HG02610 (cell line): ENCODE results near the gene TBC1D9B.
"Not testable (repeated sequence)": the region's sequence is repeated elsewhere in the genome, so short reads cannot be mapped to it uniquely, and the experiment has no call there.

Experiments
- ATAC-seq: cut with Tn5 transposase; IDR thresholded peaks from one replicate; pipeline ENCODE4 v1.9.1; 2021; ENCODE audit warnings: mild to moderate bottlenecking, moderate library complexity; ENCODE audit not compliant: unreplicated experiment

TBC1D9B gene

GRCh38 chr5:179840321-179840720, 67.4 kb downstream of the TBC1D9B start:
- ATAC-seq = no peak

- ATAC-seq = no peak
Observed at GRCh38 chr5:179839328-179840256, 68.1 kb downstream of the TBC1D9B start.

- no peak for ATAC-seq
Observed at GRCh38 chr5:179837076-179838011, 70.4 kb downstream of the TBC1D9B start.

GRCh38 chr5:179836225-179837019, 71.3 kb downstream of the TBC1D9B start:
- no peak for ATAC-seq

GRCh38 chr5:179834871-179835270, 72.8 kb downstream of the TBC1D9B start:
- ATAC-seq = not testable (repeated sequence)

GRCh38 chr5:179834120-179834519, 73.6 kb downstream of the TBC1D9B start:
- no peak for ATAC-seq

- ATAC-seq = no peak
Observed at GRCh38 chr5:179833709-179834070, 74.0 kb downstream of the TBC1D9B start.

GRCh38 chr5:179833056-179833708, 74.5 kb downstream of the TBC1D9B start:
- ATAC-seq = no peak

- no peak for ATAC-seq
Observed at GRCh38 chr5:179832039-179832745, 75.5 kb downstream of the TBC1D9B start.

- ATAC-seq = no peak
Observed at GRCh38 chr5:179830818-179831468, 76.8 kb downstream of the TBC1D9B start.

- ATAC-seq = no peak
Observed at GRCh38 chr5:179829732-179830435, 77.8 kb downstream of the TBC1D9B start.

GRCh38 chr5:179828756-179829421, 78.8 kb downstream of the TBC1D9B start:
- ATAC-seq = no peak

- ATAC-seq = no peak
Observed at GRCh38 chr5:179827680-179828079, 80.0 kb downstream of the TBC1D9B start.

- no peak for ATAC-seq
Observed at GRCh38 chr5:179825655-179826182, 82.0 kb downstream of the TBC1D9B start.

GRCh38 chr5:179824745-179825112, 83.0 kb downstream of the TBC1D9B start:
- ATAC-seq = no peak

GRCh38 chr5:179823937-179824744, 83.6 kb downstream of the TBC1D9B start:
- ATAC-seq = no peak

GRCh38 chr5:179822444-179822990, 85.2 kb downstream of the TBC1D9B start:
- ATAC-seq = no peak
